A172 (cell line): ENCODE data around the gene GFOD1. TPM values are rescaled to one million over a fixed set of nuclear protein-coding genes. Genes with fewer than 3 reads are reported as not detected.

Experiments used
- DNase-seq: peaks from one replicate; pipeline ENCODE4 v3.0.0-alpha.2; 2015; ENCODE audit warnings: low spot score
- total RNA-seq: library from RNA; depleted of rRNA; stranded (reverse); fragments of >200 nt; shearing (Covaris generic); gene quantifications from 2 replicates; pipeline ENCODE4 v1.2.3, GENCODE V29; 2014; rRNA removed

Gene GFOD1
- total RNA-seq, 1 experiment from 2014 or later, result 3.3 TPM

- no peak for DNase-seq
Observed at GRCh38 chr6:13319891-13320564, 167.4 kb downstream of the GFOD1 start.

GRCh38 chr6:13318821-13319220 is 168.6 kb downstream of the GFOD1 start:
- DNase-seq, result no peak

- no peak for DNase-seq
Observed at GRCh38 chr6:13315896-13316295, 171.5 kb downstream of the GFOD1 start.

- no peak for DNase-seq
Observed at GRCh38 chr6:13314806-13315205, 172.6 kb downstream of the GFOD1 start.

GRCh38 chr6:13311155-13311554 is 176.2 kb downstream of the GFOD1 start:
- DNase-seq, result no peak

- DNase-seq, result no peak
Observed at GRCh38 chr6:13308332-13308731, 179.1 kb downstream of the GFOD1 start.

Other genes with a start within 250 kb of the GFOD1 start
- 29.7 and 52.5 TPM in 2 replicates for gene TBC1D7, start 159.1 kb downstream of the GFOD1 start, total RNA-seq
- gene SIRT5, start 87.0 kb upstream of the GFOD1 start, total RNA-seq, result 7.0 and 9.2 TPM in 2 replicates
- gene NOL7, start 127.7 kb upstream of the GFOD1 start, total RNA-seq, result 134 and 164 TPM in 2 replicates
- gene RANBP9, start 224.2 kb upstream of the GFOD1 start, total RNA-seq, result 21.8 and 24.6 TPM in 2 replicates